Neural progenitor cell (in vitro differentiated cells): ENCODE results near the gene KRTAP29-1. TPM values are rescaled to one million over a fixed set of nuclear protein-coding genes. Genes with fewer than 3 reads are reported as not detected.

Experiments used
- DNase-seq: peaks from one replicate; pipeline ENCODE4 v3.0.0-alpha.2; 2016; ENCODE audit warnings: low spot score
- H2AFZ ChIP-seq: fragments of 200-600 bp; sonication (generic); replicated peaks from 2 replicates; pipeline ENCODE4 v1.6.1; 2016; ENCODE audit warnings: antibody characterized with exemption
- H3F3A ChIP-seq: fragments of 200-600 bp; sonication (generic); 2 replicates; pipeline ENCODE4 v1.6.1; 2016; ENCODE audit warnings: antibody characterized with exemption, low read depth
- H3K27ac ChIP-seq: fragments of 200-600 bp; sonication (generic); 2 replicates; pipeline ENCODE4 v1.5.1; 2016; ENCODE audit warnings: mild to moderate bottlenecking
- H3K27me3 ChIP-seq: fragments of 200-600 bp; sonication (generic); 2 replicates; pipeline ENCODE4 v1.6.1; 2016; ENCODE audit warnings: mild to moderate bottlenecking, moderate library complexity
- H3K36me3 ChIP-seq: fragments of 200-600 bp; sonication (generic); 2 replicates; pipeline ENCODE4 v1.5.1; 2016
- H3K4me1 ChIP-seq: fragments of 200-600 bp; sonication (generic); 2 replicates; pipeline ENCODE4 v1.6.1; 2016; ENCODE audit warnings: mixed run types
- H3K4me2 ChIP-seq: fragments of 200-600 bp; sonication (generic); 2 replicates; pipeline ENCODE4 v1.6.1; 2016
- H3K4me3 ChIP-seq: fragments of 200-600 bp; sonication (generic); 2 replicates; pipeline ENCODE4 v1.5.1; 2016
- H3K79me2 ChIP-seq: fragments of 200-600 bp; sonication (generic); 2 replicates; pipeline ENCODE4 v1.6.1; 2016; ENCODE audit warnings: low read depth
- H3K9ac ChIP-seq: fragments of 200-600 bp; sonication (generic); 2 replicates; pipeline ENCODE4 v1.6.1; 2016
- H3K9me3 ChIP-seq: fragments of 200-600 bp; sonication (generic); 2 replicates; pipeline ENCODE4 v1.5.1; 2016; ENCODE audit warnings: low read depth
- H4K20me1 ChIP-seq: fragments of 200-600 bp; sonication (generic); 2 replicates; pipeline ENCODE4 v1.6.1; 2016; ENCODE audit warnings: low read depth
- H3K27ac Mint-ChIP-seq: 3 replicates; pipeline ENCODE4 v1.8.0; 2021; ENCODE audit warnings: mixed read lengths
- H3K27me3 Mint-ChIP-seq: 2 replicates; pipeline ENCODE4 v1.8.0; 2022; ENCODE audit warnings: low read depth, mild to moderate bottlenecking, inconsistent platforms, moderate library complexity, mixed read lengths; ENCODE audit not compliant: insufficient read depth
- H3K36me3 Mint-ChIP-seq: 3 replicates; pipeline ENCODE4 v1.8.0; 2021; ENCODE audit warnings: mixed read lengths
- H3K4me1 Mint-ChIP-seq: 3 replicates; pipeline ENCODE4 v1.8.0; 2021; ENCODE audit warnings: mixed read lengths
- H3K4me3 Mint-ChIP-seq: 3 replicates; pipeline ENCODE4 v1.8.0; 2021; ENCODE audit warnings: mild to moderate bottlenecking, moderate library complexity, mixed read lengths
- H3K9me3 Mint-ChIP-seq: 3 replicates; pipeline ENCODE4 v1.8.0; 2020; ENCODE audit warnings: mixed read lengths
- CTCF ChIP-seq: fragments of 200-600 bp; sonication (generic); IDR thresholded peaks from 2 replicates; pipeline ENCODE4 v1.5.1; 2017; ENCODE audit warnings: antibody characterized with exemption, mild to moderate bottlenecking
- EZH2 ChIP-seq: fragments of 200-600 bp; sonication (generic); IDR thresholded peaks from 2 replicates; pipeline ENCODE4 v1.6.1; 2017; ENCODE audit warnings: antibody characterized with exemption, mild to moderate bottlenecking, moderate library complexity
- EZH2phosphoT487 ChIP-seq: fragments of 200-600 bp; sonication (generic); IDR thresholded peaks from 2 replicates; pipeline ENCODE4 v1.6.1; 2017; ENCODE audit warnings: antibody characterized with exemption
- total RNA-seq: library from RNA; depleted of rRNA; stranded (reverse); fragments of >200 nt; gene quantifications from 2 replicates; pipeline ENCODE4 v1.2.3, GENCODE V29; 2015; ENCODE audit warnings: low replicate concordance

The KRTAP29-1 gene
- total RNA-seq, 1 donor from 2014 or later = not detected

GRCh38 chr17:41324180-41325075, 21.8 kb upstream of the KRTAP29-1 start:
- Histone ChIP-seq H3K4me3 (no peak overlapping the region), H3F3A (no peaks in the 10 kb centered on the region), H4K20me1 (no peaks in the 10 kb centered on the region), H3K79me2 (no peaks in the 10 kb centered on the region), H3K9me3 (peaks cover 9% of the 10 kb centered on the region), H3K36me3 (no peaks in the 10 kb centered on the region), H2AFZ (no peak overlapping the region), H3K9ac (no peak overlapping the region), H3K27me3 (no peaks in the 10 kb centered on the region), H3K4me1 (no peaks in the 10 kb centered on the region), H3K4me2 (no peak overlapping the region), H3K27ac (no peak overlapping the region)
- Mint-ChIP-seq H3K36me3 (no peaks in the 10 kb centered on the region), H3K9me3 (peaks cover 4% of the 10 kb centered on the region), H3K27ac (no peak overlapping the region), H3K4me1 (no peaks in the 10 kb centered on the region), H3K27me3 (peaks cover 3% of the 10 kb centered on the region), H3K4me3 (peak overlapping the region; percentile 35)
- TF ChIP-seq EZH2phosphoT487 (no peak), CTCF (peak; percentile 49)
- peak; percentile 60 for DNase-seq

GRCh38 chr17:41322903-41323895, 20.5 kb upstream of the KRTAP29-1 start:
- no peak overlapping the region for H3K9ac ChIP-seq
- no peak for TF ChIP-seq EZH2
- no peak for TF ChIP-seq CTCF
- TF ChIP-seq EZH2phosphoT487 = no peak
- DNase-seq = no peak
- peaks cover 3% of the 10 kb centered on the region for H3K27me3 Mint-ChIP-seq
- no peaks in the 10 kb centered on the region for H3K4me1 Mint-ChIP-seq
- H4K20me1 ChIP-seq = no peaks in the 10 kb centered on the region
- no peak overlapping the region for H3K4me3 Mint-ChIP-seq
- H3K27me3 ChIP-seq = no peaks in the 10 kb centered on the region
- H3K9me3 Mint-ChIP-seq = peaks cover 4% of the 10 kb centered on the region
- peaks cover 10% of the 10 kb centered on the region for H3K9me3 ChIP-seq
- H3K36me3 Mint-ChIP-seq = no peaks in the 10 kb centered on the region
- no peaks in the 10 kb centered on the region for H3K36me3 ChIP-seq
- no peak overlapping the region for H3K4me2 ChIP-seq
- no peak overlapping the region for H3K4me3 ChIP-seq
- H3K4me1 ChIP-seq = no peaks in the 10 kb centered on the region
- no peaks in the 10 kb centered on the region for H3K79me2 ChIP-seq
- H3F3A ChIP-seq = no peaks in the 10 kb centered on the region
- no peak overlapping the region for H3K27ac ChIP-seq
- H3K27ac Mint-ChIP-seq = peak overlapping the region; percentile 59
- no peak overlapping the region for H2AFZ ChIP-seq

- no peaks in the 10 kb centered on the region for H3K36me3 Mint-ChIP-seq
- Histone ChIP-seq H3K4me1 (no peaks in the 10 kb centered on the region), H3K27me3 (no peaks in the 10 kb centered on the region), H2AFZ (peak overlapping the region; percentile 45), H3K4me3 (no peak overlapping the region), H3K4me2 (no peak overlapping the region), H3K9me3 (peaks cover 10% of the 10 kb centered on the region), H3F3A (no peaks in the 10 kb centered on the region), H3K9ac (no peak overlapping the region), H3K79me2 (no peaks in the 10 kb centered on the region), H4K20me1 (no peaks in the 10 kb centered on the region), H3K36me3 (no peaks in the 10 kb centered on the region), H3K27ac (no peak overlapping the region)
- no peak overlapping the region for H3K4me3 Mint-ChIP-seq
- peak; percentile 44 for DNase-seq
- TF ChIP-seq CTCF = peak; percentile 70
- TF ChIP-seq EZH2phosphoT487 = no peak
- no peaks in the 10 kb centered on the region for H3K4me1 Mint-ChIP-seq
- no peak overlapping the region for H3K27ac Mint-ChIP-seq
- H3K9me3 Mint-ChIP-seq = peaks cover 4% of the 10 kb centered on the region
- peaks cover 3% of the 10 kb centered on the region for H3K27me3 Mint-ChIP-seq
Measured at GRCh38 chr17:41322094-41322902, 19.6 kb upstream of the KRTAP29-1 start.
